MM.1S (cell line): ENCODE data around the gene ZMIZ1.

Experiments
- DNase-seq: peaks from one replicate; pipeline ENCODE4 v3.0.0-alpha.2; 2015
- H2AFZ ChIP-seq: fragments of 300-600 bp; sonication (generic); 2 replicates; pipeline ENCODE4 v1.6.0; 2016; ENCODE audit warnings: antibody characterized with exemption, low read length
- H3F3A ChIP-seq: fragments of 300-600 bp; sonication (generic); 2 replicates; pipeline ENCODE4 v1.6.1; 2016; ENCODE audit warnings: mild to moderate bottlenecking, antibody characterized with exemption, low read length, moderate library complexity, mixed read lengths; ENCODE audit not compliant: insufficient read depth
- H3K27ac ChIP-seq: fragments of 300-600 bp; sonication (generic); 2 replicates; pipeline ENCODE4 v1.5.1; 2016; ENCODE audit warnings: mild to moderate bottlenecking, low read length
- H3K27me3 ChIP-seq: fragments of 300-600 bp; sonication (generic); replicated peaks from 2 replicates; pipeline ENCODE4 v1.6.0; 2016; ENCODE audit warnings: low read length; ENCODE audit not compliant: insufficient read depth
- H3K36me3 ChIP-seq: fragments of 300-600 bp; sonication (generic); replicated peaks from 2 replicates; pipeline ENCODE4 v1.6.1; 2016; ENCODE audit warnings: mild to moderate bottlenecking, low read length, mixed read lengths; ENCODE audit not compliant: insufficient read depth
- H3K4me1 ChIP-seq: fragments of 300-600 bp; sonication (generic); 2 replicates; pipeline ENCODE4 v1.6.1; 2016; ENCODE audit warnings: low read length, mixed read lengths
- H3K4me2 ChIP-seq: fragments of 300-600 bp; sonication (generic); 2 replicates; pipeline ENCODE4 v1.6.0; 2016; ENCODE audit warnings: low read depth, low read length
- H3K4me3 ChIP-seq: fragments of 300-600 bp; sonication (generic); 2 replicates; pipeline ENCODE4 v1.5.1; 2016; ENCODE audit warnings: low read length, mixed read lengths
- H3K79me2 ChIP-seq: fragments of 300-600 bp; sonication (generic); 2 replicates; pipeline ENCODE4 v1.6.1; 2016; ENCODE audit warnings: mixed run types, low read length, mixed read lengths
- H3K9ac ChIP-seq: fragments of 300-600 bp; sonication (generic); 2 replicates; pipeline ENCODE4 v1.6.1; 2016; ENCODE audit warnings: low read length, mixed read lengths
- H3K9me2 ChIP-seq: fragments of 300-600 bp; sonication (generic); replicated peaks from 2 replicates; pipeline ENCODE4 v1.6.1; 2016; ENCODE audit warnings: mild to moderate bottlenecking, low read length, mixed read lengths; ENCODE audit not compliant: insufficient read depth
- H3K9me3 ChIP-seq: fragments of 300-600 bp; sonication (generic); replicated peaks from 2 replicates; pipeline ENCODE4 v1.6.1; 2016; ENCODE audit warnings: mild to moderate bottlenecking, low read length, mixed read lengths; ENCODE audit not compliant: insufficient read depth
- H4K20me1 ChIP-seq: fragments of 300-600 bp; sonication (generic); 2 replicates; pipeline ENCODE4 v1.6.1; 2016; ENCODE audit warnings: mild to moderate bottlenecking, low read length, moderate library complexity, mixed read lengths; ENCODE audit not compliant: insufficient read depth
- CTCF ChIP-seq: fragments of 300-600 bp; sonication (generic); IDR thresholded peaks from 2 replicates; pipeline ENCODE4 v1.5.1; 2016; ENCODE audit warnings: antibody characterized with exemption, low read length, mixed read lengths
- EZH2 ChIP-seq: fragments of 300-600 bp; sonication (generic); optimal IDR thresholded peaks from 2 replicates; pipeline ENCODE3; 2017; ENCODE audit warnings: low read depth, mild to moderate bottlenecking, antibody characterized with exemption, low read length, mixed read lengths
- EZH2phosphoT487 ChIP-seq: fragments of 300-600 bp; sonication (generic); IDR thresholded peaks from 2 replicates; pipeline ENCODE4 v1.6.1; 2018; ENCODE audit warnings: antibody characterized with exemption, low read length

The ZMIZ1 gene

GRCh38 chr10:79066411-79067240 lies 2.1 kb upstream of the ZMIZ1 start:
- Histone ChIP-seq H3K27me3 (no peaks in the 10 kb centered on the region), H3F3A (peaks cover 7% of the 10 kb centered on the region; the same call in 1 of the 2 replicates), H3K36me3 (no peaks in the 10 kb centered on the region), H4K20me1 (no peaks in the 10 kb centered on the region), H3K9ac (peak overlapping the region; percentile 57; the same call in 1 of the 2 replicates), H3K9me2 (no peaks in the 10 kb centered on the region), H3K4me1 (peaks cover 6% of the 10 kb centered on the region; the same call in 1 of the 2 replicates), H3K27ac (no peak overlapping the region), H3K4me2 (peak overlapping the region; percentile 98), H3K9me3 (no peaks in the 10 kb centered on the region), H3K79me2 (peaks cover 16% of the 10 kb centered on the region), H3K4me3 (peak overlapping the region; percentile 83), H2AFZ (peak overlapping the region; percentile 44)
- DNase-seq, result peak; percentile 12
- no peak for TF ChIP-seq EZH2phosphoT487
- no peak for TF ChIP-seq EZH2
- peak; percentile 44 for TF ChIP-seq CTCF

- Histone ChIP-seq H2AFZ (peak overlapping the region; percentile 95), H3K4me3 (peak overlapping the region; percentile 83), H3K79me2 (peaks cover 23% of the 10 kb centered on the region), H3K36me3 (no peaks in the 10 kb centered on the region), H3K27me3 (no peaks in the 10 kb centered on the region), H3K9me3 (no peaks in the 10 kb centered on the region), H3K27ac (no peak overlapping the region), H3K9me2 (no peaks in the 10 kb centered on the region), H3K9ac (peak overlapping the region; percentile 57; the same call in 1 of the 2 replicates), H3K4me2 (peak overlapping the region; percentile 98), H4K20me1 (no peaks in the 10 kb centered on the region), H3K4me1 (peaks cover 6% of the 10 kb centered on the region; the same call in 1 of the 2 replicates), H3F3A (peaks cover 7% of the 10 kb centered on the region; the same call in 1 of the 2 replicates)
- peak; percentile 76 for DNase-seq
- no peak for TF ChIP-seq EZH2phosphoT487
- no peak for TF ChIP-seq CTCF
- no peak for TF ChIP-seq EZH2
Measured at GRCh38 chr10:79067241-79068202, 1.2 kb upstream of the ZMIZ1 start.

- H3K9ac ChIP-seq, result peak overlapping the region; percentile 18; the same call in 1 of the 2 replicates
- H3K4me3 ChIP-seq, result peak overlapping the region; percentile 67
- H3K4me2 ChIP-seq, result peak overlapping the region; percentile 98
- peak overlapping the region; percentile 77; the same call in 1 of the 2 replicates for H2AFZ ChIP-seq
- H3K36me3 ChIP-seq, result no peaks in the 10 kb centered on the region
- no peaks in the 10 kb centered on the region for H3K9me2 ChIP-seq
- H4K20me1 ChIP-seq, result no peaks in the 10 kb centered on the region
- peaks cover 30% of the 10 kb centered on the region for H3K79me2 ChIP-seq
- H3K27me3 ChIP-seq, result no peaks in the 10 kb centered on the region
- H3K27ac ChIP-seq, result no peak overlapping the region
- peaks cover 7% of the 10 kb centered on the region; the same call in 1 of the 2 replicates for H3F3A ChIP-seq
- no peak for DNase-seq
- H3K9me3 ChIP-seq, result no peaks in the 10 kb centered on the region
- peaks cover 6% of the 10 kb centered on the region; the same call in 1 of the 2 replicates for H3K4me1 ChIP-seq
- TF ChIP-seq EZH2phosphoT487 (no peak), CTCF (no peak; the same call in 1 of the 2 replicates), EZH2 (no peak)
Measured at GRCh38 chr10:79068203-79068561, 584 bp upstream of the ZMIZ1 start.
